Adipose tissue (tissue), 3 donors: ENCODE results near the gene CREB3L1. TPM values are rescaled to one million over a fixed set of nuclear protein-coding genes. Genes with fewer than 3 reads are reported as not detected.
"Not testable (repeated sequence)": the region's sequence is repeated elsewhere in the genome, so short reads cannot be mapped to it uniquely, and the experiment has no call there.

Experiments
- H3K27ac ChIP-seq: one replicate; pipeline ENCODE4 v1.5.1; 2013; ENCODE audit warnings: low read depth, low read length
- WGBS, 3 donors: extraction: QIAGEN DNeasy Blood & Tissue Kit; methylation state at CpG; one replicate each; pipeline ENCODE4 v1.1.7; 2013; 5-methylcytosine and 5-hydroxymethylcytosine counted together
- polyA plus RNA-seq, 3 donors: library from polyadenylated mRNA; stranded (reverse); fragments of 200-250 nt; gene quantifications; one replicate each; pipeline ENCODE4 v1.2.3, GENCODE V29; 2013
- donor health status: healthy with polysubstance abuse.
- donor health status: Bipolar disorder and iron deficiency.
- donor health status: healthy.

Gene CREB3L1
- polyA plus RNA-seq, 3 donors = 5.8 to 29.8 (median 11.7) TPM

DNA sequence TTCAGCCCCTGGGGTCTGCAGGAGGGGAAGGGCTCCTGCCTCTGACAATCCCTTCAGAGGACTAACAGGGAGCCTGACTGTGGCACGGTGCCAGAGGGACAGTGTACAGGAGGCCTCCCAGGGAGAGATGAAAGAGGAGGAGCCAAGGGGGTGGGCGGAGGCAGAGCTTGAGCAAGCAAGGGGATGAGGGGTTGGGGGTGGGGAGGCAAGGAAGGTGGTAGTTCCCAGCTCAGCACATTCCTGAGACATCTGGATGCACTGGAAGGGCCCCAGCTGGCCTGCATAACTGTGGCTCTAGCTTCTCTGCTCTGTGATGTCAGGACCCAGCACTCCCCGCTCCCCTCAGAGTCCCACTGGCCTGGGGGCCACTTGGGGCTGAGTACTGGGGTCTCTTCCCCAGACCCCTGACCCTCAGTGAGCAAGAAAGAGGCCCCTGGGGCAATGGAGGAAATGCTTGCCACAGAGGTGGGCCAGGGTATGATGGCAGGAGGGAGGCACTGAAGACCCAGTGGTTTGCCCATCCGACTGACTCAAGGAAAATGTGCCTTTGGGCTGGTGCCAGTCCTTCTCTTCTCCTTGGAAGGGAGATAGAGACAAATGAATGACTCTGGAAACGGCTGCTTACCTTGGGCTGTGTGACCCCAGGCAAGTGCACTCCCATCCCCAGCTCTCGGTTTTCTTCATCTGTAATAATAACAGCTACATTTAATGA, 13.3 kb downstream of the CREB3L1 start:
- 46 to 60% (median 55%) methylated on average over 6 of the region's 6 CpGs for WGBS, 3 donors
- no peak overlapping the region for H3K27ac ChIP-seq

DNA sequence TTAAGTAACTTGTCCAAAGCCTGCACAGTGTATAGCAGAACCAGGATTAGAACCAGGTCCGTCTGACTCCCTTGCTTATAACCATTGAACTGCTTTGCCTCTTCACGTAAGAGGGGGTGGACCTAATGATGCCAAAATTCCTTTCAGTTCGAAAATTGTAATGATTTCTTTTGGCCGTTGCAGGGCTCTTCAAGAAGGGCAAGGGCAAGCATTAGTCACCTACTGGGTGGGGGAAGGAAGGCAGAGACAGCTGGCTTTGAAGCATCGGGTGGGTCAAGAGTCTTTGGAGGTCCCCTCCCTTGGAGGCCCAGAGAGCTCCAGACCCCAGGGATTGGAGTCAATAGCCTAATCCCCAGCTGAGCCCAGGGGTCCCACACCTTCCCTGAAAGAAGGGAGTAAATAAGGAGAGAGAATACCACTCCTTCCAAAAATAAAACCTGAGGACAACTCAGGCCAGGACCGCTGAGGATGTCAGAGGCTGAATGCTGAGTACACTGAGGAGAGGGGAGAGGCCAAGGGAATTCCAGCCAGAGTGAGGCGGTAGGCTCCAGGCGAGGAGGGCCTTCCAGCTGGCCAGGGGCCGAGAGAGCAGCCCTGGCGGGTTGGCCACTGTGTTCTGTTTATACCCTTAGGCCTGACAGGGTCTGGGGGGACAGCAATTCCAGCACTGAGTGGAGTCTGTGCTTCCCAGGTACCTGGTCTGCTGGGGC, 14.1 kb downstream of the CREB3L1 start:
- WGBS, 3 donors = 50 to 71% (median 56%) methylated on average over 10 of the region's 10 CpGs
- H3K27ac ChIP-seq = no peak overlapping the region

DNA sequence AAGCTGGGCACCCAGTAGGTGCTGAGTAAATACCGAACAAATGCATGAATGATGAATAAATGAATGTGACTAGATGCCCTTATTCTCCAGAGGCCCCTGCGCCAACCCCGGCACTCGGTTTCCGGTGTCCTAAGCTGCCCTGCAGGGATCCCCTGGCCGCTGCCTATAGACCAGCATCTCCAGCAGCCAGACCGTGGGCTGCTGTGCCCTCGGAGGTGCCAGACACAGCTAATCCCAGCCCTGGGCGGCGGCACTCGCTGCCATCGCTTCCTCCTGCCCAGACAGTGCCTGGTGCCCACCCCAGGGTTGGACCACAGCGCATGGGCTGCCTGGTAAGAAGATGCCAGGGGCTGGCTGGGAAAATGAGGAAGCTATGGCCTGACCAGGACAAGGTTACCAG, 15.6 kb downstream of the CREB3L1 start:
- WGBS, 3 donors = 93 to 96% (median 94%) methylated on average over 13 of the region's 13 CpGs
- no peak overlapping the region for H3K27ac ChIP-seq

DNA sequence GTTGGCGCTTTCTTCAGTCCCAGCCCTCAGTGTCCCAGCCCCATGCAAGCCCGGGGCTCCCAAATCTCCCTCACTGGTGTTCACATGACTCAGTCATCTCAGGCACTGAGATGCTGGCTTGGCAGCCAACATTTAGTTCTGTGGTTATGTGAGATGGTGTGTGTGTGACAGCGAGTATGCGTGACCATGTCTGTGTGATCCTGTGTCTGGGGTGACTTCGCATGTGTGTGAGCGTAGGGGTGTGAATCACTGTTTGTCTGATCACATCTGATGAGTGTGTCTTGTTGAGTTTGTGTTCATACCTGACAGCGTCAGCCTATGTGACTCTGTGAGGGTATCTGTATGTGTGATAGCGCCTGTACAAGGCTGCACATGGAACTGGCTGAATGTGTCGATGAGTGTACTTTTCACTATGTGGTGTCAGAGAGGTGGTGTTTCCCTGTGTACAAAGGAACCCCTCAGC, 16.2 kb downstream of the CREB3L1 start:
- no peak overlapping the region for H3K27ac ChIP-seq
- WGBS, 3 donors = 84 to 89% (median 85%) methylated on average over 9 of the region's 9 CpGs

DNA sequence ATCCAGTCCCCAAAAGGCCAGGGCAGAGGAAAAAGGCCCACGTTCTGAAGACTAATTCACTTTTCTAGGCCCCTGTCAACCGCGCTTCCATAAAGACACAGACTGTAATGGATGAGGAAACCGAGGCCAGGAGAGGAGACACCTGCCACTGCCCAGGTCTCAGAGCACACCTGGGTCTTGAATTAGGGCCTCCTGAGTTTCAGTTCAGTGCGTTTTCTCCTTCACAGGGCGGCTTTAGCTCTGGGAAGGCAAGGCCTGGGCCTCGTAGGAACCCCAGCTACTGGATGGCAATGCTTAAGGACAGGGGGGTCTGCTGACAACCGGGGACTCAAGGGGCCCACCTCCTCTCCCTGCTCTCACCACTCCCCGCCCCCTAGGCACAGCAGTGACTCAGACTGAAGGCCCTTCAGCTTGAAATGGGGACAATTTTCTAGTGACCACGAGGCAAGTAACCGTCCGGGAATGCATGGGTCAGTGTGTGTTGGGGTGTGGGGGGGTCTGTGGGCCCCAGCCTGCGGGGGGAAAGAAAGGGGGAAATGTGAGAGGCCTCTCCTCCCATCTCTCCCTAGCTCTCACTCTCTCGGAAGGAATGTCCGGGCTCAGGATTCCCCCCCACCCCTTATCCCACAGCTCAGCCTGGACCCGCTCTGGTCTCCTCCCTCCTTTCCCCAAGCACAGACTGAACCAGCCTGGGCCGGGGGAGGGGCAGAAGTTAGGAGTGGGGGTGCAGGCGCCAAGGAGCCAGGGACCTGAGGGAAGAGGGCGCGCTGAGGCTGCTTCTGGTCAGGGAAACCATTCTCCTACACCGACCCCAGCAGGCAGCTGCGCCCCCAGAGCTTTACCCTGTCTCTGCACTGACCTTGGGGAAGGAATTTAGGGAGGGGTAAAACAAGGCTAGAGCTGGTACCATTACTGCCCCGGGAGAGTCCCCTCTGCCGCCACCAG, 17.2 kb downstream of the CREB3L1 start:
- 56 to 60% (median 59%) methylated on average over 22 to 24 of the region's 24 CpGs for WGBS, 3 donors
- no peak overlapping the region for H3K27ac ChIP-seq

DNA sequence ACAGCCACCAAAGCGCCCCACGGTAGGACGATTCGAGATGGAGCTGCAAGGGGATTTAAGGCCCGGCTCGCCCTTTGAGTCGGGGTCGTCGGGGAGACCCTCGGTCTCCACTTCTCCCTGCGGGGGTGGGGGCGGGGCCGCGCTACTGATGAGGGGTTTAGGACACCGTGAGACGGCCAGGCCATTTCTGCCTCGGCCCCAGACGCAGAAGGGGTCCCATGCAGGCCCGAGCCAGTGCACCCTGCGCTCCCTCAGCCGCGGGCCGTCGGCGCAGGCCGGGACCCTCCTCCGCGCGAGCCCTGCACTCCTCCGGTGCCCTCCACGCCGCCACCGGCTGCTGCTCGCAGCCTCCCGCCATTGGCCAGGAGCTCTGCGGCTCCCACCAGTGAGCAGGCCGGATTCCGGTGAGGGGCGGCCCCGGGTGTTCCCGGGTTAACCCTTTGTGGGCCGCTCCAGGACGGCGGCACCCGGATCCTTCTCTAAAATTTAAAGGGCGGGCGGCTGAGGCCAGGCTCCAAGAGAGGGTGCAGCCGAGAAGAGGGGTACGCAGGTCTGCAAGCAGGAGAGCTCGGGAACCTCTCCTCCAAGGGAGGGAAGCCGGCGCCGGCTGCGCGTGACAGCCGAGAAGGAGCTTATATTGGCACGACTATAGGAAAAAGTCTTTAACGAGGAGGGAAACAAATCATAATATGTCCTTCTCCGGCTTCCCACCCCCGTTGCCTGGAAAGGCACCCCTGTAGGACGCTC, 18.0 kb downstream of the CREB3L1 start:
- no peak overlapping the region for H3K27ac ChIP-seq
- WGBS, 3 donors = 1 to 2% (median 1%) methylated on average over 58 to 61 of the region's 61 CpGs

DNA sequence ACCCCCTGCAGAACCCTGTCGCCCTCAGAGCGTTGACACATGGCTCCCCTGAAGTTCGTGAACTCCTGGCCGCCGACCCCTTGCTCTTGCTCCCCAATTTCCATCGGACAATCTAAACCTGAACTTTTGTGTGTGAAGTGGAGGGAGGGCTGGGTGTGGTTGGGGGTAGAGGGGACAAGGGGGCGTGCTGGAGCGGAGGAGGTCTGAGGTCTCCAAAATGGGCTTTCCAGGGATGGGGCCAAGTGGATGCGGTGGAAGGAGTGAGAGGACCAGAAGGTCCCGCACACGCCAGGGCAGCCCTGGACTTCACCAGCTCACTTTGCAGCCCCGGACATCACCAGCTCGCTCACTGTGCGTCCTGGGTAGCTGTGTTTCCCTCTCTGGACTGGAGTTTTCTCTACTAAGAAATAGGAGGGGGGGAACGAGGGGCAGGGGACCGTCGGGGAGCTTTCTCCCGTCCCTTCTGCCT, 18.6 kb downstream of the CREB3L1 start:
- no peak overlapping the region for H3K27ac ChIP-seq
- 10 to 31% (median 12%) methylated on average over 18 of the region's 18 CpGs for WGBS, 3 donors

DNA sequence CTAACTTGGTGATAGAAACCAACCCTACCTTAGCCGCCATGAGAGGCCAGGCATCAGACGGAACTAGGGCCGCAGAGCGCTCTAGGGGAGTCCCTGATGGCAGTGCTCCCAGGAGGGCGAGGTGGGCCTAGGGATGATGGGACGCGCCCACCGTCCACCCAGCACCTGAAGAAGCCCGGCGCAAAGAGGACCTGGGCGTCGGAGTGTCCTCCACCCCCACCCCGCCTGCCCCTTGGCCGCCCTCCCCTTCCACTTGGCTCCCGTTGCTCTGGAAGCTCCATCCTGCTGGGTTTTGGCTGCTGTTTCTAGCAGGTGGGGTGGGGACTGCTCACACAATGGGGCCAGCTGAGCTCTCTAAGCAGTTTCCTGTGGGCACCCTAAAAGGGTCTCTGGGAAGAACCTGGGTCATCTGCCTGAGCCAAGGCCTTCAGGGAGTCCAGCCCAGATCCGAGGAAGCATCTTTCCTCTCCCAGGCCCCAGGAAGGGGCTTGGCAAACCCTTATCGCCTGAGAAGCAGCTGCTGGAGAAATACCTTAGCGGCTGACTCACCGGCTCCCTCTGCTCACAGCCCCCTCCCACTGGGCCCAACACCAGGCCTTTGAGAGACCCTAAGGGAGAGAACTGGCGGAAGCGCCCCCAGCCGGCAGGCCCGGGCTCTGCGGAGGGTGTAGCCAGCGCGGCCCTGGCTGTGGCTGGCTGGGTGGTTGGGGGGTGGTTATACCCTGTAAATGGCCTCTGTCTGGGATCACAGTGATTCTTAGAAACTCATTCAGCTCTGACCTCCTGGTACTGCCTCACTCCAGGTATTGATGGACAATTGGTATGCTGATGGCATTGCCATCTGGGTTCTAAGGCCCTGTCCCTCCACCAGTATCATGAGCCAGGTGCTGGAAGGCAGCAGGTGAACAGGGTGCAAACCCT, 19.3 kb downstream of the CREB3L1 start:
- H3K27ac ChIP-seq = no peak overlapping the region
- WGBS, 3 donors = 19 to 43% (median 27%) methylated on average over 25 to 26 of the region's 26 CpGs

DNA sequence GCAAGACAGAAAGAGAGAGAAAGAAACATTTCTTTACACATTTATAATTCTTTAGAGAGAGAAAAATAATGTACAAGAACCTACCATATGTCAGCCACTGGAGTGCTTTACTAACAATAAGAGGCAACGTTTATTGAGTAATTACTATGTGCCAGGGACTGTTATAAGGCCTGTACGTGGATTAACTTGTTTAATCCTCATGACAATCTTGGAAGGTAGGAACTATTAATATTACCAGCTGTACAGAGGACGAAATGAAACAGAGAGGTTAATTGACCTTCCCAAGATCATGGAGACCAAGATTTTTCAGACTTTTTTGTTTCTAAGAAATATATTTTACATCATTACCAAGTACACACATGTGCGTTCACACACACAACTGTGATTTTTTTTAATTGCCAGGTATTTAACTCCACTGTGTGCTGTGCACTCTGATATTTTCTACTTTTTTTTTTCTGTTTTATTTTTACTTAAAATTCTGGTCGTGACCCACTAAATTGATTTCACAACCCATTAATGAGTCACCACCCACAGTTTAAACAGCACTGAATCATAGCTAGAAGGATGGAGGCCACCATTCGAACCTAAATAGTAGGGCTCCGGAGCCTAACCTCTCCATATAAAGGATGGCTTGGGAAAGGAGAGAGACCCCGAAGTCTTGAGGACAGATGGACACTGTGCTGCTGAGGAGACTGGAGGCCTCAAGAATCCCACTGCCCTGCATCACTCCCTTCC, 21.4 kb downstream of the CREB3L1 start:
- H3K27ac ChIP-seq = no peak overlapping the region

DNA sequence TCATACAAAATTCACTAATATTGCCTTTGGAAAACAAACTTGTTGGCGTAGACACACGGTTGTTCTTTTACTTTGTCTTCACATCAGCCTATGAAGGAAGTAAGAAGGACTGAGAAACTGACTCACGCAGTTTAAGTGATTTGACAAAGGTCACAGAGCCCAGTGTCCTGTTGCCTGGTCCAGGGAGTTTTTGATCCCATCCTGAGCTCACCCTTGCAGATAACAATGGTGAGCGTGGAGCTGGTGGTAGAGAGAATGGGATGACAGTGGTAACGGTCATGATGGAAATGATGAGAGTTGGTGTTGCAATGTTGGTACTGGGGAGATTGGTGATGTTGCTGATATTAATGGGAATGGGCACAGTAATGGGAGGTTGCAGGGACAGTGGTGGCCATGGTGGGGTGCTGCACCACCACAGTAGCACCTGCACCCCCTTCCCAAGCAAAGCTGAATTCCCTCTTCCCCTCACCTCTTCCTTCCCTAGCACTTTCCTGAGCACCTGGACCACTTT, 22.0 kb downstream of the CREB3L1 start:
- H3K27ac ChIP-seq = no peak overlapping the region
- 70 to 84% (median 84%) methylated on average over 5 of the region's 5 CpGs for WGBS, 3 donors

More for the DNA sequence above, 21.4 kb downstream of the CREB3L1 start:
- WGBS, 3 donors = 60 to 73% (median 61%) methylated on average over 8 of the region's 8 CpGs

DNA sequence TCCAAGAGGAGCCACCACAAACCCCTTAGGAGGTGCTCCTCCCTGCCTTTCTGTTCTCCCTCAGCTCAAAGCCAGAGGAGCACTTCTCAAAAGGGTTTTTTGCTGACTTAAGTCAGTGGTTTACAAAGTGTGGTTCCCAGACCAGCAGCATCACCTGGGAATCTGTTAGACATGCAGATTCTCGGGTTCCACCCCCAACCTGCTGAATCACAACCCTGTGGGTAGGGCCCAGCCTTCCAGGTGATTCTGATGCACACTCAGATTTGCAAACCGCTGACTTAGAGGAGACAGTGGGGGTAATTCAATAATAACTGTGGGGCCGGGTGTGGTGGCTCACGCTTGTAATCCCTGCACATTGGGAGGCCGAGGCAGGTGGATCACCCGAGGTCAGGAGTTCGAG, 22.8 kb downstream of the CREB3L1 start:
- WGBS, 3 donors = 93 to 96% (median 94%) methylated on average over 7 of the region's 7 CpGs
- no peak overlapping the region for H3K27ac ChIP-seq

DNA sequence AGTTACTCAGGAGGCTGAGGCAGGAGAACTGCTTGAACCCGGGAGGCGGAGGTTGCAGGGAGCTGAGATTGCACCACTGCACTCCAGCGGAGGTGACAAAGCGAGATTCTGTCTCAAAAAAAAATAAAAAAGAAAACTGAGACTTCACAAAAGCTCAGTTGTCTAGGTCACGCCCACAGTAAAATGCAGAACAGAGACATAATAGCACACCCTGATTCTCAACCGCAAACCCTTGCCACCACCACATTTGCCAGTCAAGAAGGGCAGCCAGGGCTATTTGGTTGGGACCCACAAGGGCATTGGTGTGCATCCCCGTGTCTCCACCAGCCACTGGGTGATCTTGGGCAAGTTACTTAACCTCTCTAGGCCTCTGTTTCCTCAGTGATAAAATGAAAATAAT, 25.4 kb downstream of the CREB3L1 start:
- WGBS, 3 donors = 85 to 94% (median 87%) methylated on average over 7 of the region's 7 CpGs

DNA sequence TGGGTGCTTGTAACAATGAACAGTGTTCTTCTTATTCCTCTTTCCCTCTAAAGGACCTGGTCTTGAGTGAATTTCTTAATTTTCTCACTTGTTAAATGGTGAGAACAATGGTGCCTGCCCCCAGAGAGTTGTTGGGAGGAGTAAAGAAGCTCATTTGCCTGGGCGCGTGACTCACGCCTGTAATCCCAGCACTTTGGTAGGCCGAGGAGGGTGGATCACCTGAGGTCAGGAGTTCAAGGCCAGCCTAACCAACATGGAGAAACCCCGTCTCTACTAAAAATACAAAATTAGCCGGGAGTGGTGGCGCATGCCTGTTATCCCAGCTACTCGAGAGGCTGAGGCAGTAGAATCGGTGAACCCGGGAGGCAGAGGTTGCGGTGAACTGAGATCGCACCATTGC, 26.6 kb downstream of the CREB3L1 start:
- not testable (repeated sequence) for H3K27ac ChIP-seq
- WGBS, 3 donors = 88 to 94% (median 91%) methylated on average over 12 of the region's 12 CpGs

More for the DNA sequence above, 25.4 kb downstream of the CREB3L1 start:
- no peak overlapping the region for H3K27ac ChIP-seq

DNA sequence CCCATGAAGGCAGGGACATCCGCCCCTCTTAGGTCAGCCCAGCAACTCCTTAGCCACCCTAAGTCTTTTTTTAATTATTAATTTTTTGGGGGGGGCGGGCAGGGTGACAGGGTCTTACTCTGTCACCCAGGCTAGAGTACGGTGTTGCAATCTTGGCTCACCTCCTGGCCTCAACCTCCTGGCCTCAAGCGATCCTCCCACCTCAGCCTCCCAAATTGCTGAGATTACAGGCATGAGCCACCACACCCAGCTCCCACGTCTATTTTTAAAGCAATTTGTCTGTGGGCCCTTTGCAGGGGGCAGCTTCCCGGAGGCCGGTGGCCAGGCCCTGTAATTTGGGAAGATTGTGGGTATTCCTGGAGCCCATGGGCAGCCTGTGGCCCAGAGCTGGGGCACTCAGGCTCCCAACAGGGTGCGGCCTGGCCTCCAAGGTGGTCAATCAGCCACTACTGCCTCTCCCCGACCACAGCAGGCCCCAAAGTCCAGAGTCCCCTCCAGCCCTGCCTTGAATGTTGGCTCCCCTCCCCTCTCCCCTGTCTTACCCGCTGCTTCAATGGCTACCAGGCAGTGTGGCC, 27.2 kb downstream of the CREB3L1 start:
- H3K27ac ChIP-seq = no peak overlapping the region
- WGBS, 3 donors = 88 to 91% (median 90%) methylated on average over 9 to 10 of the region's 10 CpGs

DNA sequence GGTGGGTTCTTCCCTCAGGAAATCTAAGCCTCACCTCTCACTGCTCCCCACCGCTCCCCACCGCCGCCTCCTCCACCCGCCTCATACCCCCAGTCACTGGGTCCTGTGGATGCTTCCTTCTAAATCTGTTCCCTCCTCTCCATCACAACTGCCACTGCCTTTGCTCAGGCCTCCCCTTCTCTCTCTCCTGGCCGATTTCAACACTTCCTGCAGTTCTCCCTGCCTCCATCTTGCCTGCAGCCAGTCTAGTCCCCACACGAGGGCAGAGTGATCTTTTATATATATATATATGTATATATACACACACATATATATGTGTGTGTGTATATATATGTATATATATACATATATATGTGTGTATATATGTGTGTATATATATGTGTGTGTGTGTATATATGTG, 27.8 kb downstream of the CREB3L1 start:
- WGBS, 3 donors = 51 to 73% (median 53%) methylated on average over 6 of the region's 6 CpGs
- no peak overlapping the region for H3K27ac ChIP-seq

DNA sequence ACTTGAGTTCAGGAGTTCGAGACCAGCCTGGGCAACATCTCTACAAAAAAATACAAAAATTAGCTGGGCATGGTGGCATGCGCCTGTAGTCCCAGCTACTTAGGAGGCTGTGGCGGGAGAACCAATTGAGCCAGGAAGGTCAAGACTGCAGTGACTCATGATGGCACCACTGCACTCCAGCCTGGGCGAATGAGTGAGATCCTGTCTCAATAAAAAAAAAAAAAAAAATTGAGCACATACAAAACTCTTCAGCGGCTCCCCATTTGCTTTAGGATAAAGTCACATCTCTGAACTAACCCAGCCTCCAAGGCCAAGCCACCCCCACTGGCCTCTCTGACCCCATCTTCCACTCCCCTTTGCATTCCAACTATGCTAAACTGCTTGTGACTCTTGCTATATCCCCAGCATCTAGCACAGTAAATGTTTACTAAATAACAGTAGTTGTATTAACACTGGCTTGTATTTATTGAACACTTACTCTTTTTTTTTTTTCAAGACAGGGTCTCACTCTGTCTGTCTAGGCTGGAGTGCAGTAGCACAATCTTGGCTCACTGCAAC, 28.9 kb downstream of the CREB3L1 start:
- WGBS, 3 donors = 82 to 90% (median 89%) methylated on average over 5 of the region's 5 CpGs
- no peak overlapping the region for H3K27ac ChIP-seq
